Cardiac muscle cell (in vitro differentiated cells and primary cell): ENCODE measurements around the gene CARS2. TPM values are rescaled to one million over a fixed set of nuclear protein-coding genes. Genes with fewer than 3 reads are reported as not detected.
"Not testable (repeated sequence)": the region's sequence is repeated elsewhere in the genome, so short reads cannot be mapped to it uniquely, and the experiment has no call there.

Experiments used
- DNase-seq, 2 donors: peaks; one replicate each; pipeline versions ENCODE4 v3.0.0 to v3.0.0-alpha.2; 2010 to 2017; ENCODE audit warnings: low read depth in 1 of 2, low spot score in 1 of 2
- H3K27ac ChIP-seq: fragments of 200-600 bp; sonication (generic); 2 replicates; pipeline ENCODE4 v1.5.1; 2016
- H3K27me3 ChIP-seq: fragments of 200-600 bp; sonication (generic); 2 replicates; pipeline ENCODE4 v1.6.0; 2016; ENCODE audit warnings: control low read depth
- H3K36me3 ChIP-seq: fragments of 200-600 bp; sonication (generic); 2 replicates; pipeline ENCODE4 v1.5.1; 2016; ENCODE audit warnings: control low read depth
- H3K4me1 ChIP-seq: fragments of 200-600 bp; sonication (generic); 2 replicates; pipeline ENCODE4 v1.8.1; 2017; ENCODE audit warnings: low read depth, mild to moderate bottlenecking, mixed run types
- H3K4me3 ChIP-seq: fragments of 200-600 bp; sonication (generic); 2 replicates; pipeline ENCODE4 v1.5.1; 2016; ENCODE audit warnings: mild to moderate bottlenecking
- H3K9me3 ChIP-seq: fragments of 200-600 bp; sonication (generic); 2 replicates; pipeline ENCODE4 v1.5.1; 2017; ENCODE audit warnings: low read depth, mild to moderate bottlenecking, control low read depth
- polyA plus RNA-seq: library from polyadenylated mRNA; unstranded; fragments of >200 nt; fragmentation: Nextera tagmentation; extraction: Ambion mirVana; gene quantifications from 2 replicates; pipeline ENCODE4 v1.2.1, GENCODE V29; 2016
- total RNA-seq: library from RNA; depleted of rRNA; stranded (reverse); fragments of >200 nt; gene quantifications from 2 replicates; pipeline ENCODE4 v1.2.3, GENCODE V29; 2016
- TF ChIP-seq, protein P1 (sequence below): IDR thresholded peaks from 2 replicates; pipeline ENCODE4 v1.5.1; 2012; ENCODE audit warnings: low read depth, mild to moderate bottlenecking, low read length

The CARS2 gene
- total and polyA plus RNA-seq, 2 experiments from 2014 or later = 58.2 to 94.6 TPM

GRCh38 chr13:110702591-110703526 lies 3.1 kb downstream of the CARS2 start:
- peak; percentile 15 to 18 for DNase-seq
- Histone ChIP-seq H3K27ac (peak overlapping the region; percentile 20), H3K36me3 (peaks cover 9% of the 10 kb centered on the region), H3K27me3 (no peaks in the 10 kb centered on the region), H3K4me3 (no peak overlapping the region), H3K9me3 (no peaks in the 10 kb centered on the region), H3K4me1 (peaks cover 8% of the 10 kb centered on the region)
- TF ChIP-seq, protein P1, sequence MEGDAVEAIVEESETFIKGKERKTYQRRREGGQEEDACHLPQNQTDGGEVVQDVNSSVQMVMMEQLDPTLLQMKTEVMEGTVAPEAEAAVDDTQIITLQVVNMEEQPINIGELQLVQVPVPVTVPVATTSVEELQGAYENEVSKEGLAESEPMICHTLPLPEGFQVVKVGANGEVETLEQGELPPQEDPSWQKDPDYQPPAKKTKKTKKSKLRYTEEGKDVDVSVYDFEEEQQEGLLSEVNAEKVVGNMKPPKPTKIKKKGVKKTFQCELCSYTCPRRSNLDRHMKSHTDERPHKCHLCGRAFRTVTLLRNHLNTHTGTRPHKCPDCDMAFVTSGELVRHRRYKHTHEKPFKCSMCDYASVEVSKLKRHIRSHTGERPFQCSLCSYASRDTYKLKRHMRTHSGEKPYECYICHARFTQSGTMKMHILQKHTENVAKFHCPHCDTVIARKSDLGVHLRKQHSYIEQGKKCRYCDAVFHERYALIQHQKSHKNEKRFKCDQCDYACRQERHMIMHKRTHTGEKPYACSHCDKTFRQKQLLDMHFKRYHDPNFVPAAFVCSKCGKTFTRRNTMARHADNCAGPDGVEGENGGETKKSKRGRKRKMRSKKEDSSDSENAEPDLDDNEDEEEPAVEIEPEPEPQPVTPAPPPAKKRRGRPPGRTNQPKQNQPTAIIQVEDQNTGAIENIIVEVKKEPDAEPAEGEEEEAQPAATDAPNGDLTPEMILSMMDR = no peak

DNA sequence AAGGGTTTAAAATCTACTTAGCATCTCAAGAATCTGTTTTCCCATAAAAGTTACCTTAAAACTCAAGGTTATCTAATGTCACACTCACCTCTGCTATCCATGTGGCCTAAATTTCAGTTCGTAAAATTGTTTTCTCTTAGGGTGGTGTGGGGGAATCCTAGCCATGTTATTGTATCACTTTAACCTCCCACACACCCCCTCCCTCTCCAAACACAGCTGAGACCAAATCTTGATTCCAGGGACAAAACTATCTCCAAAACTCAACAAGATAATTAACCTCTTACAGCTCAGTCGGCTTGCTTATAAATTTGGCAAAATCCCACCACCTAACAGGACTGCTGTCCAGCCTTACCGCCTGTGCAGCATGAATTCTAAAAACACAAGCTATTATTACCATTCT lies 3.8 kb downstream of the CARS2 start:
- no peaks in the 10 kb centered on the region for H3K9me3 ChIP-seq
- TF ChIP-seq, protein P1 = no peak
- no peak for DNase-seq
- H3K4me3 ChIP-seq = no peak overlapping the region
- H3K36me3 ChIP-seq = peaks cover 14% of the 10 kb centered on the region
- H3K27ac ChIP-seq = no peak overlapping the region
- peaks cover 8% of the 10 kb centered on the region for H3K4me1 ChIP-seq
- H3K27me3 ChIP-seq = no peaks in the 10 kb centered on the region

DNA sequence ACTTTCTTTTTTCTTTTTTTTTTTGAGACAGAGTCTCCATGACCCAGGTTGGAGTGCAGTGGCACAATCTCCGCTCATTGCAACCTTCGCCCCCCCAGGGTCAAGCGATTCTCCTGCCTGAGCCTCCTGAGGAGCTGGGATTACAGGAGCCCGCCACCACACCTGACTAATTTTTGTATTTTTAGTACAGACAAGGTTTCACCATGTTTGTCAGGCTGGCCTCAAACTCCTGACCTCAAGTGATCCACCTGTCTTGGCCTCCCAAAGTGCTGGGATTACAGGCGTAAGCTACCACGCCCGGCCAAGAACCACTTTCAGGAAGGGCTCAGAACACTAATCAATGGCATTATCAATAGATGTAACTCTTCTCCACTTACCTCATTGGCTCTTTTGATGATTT lies 4.9 kb downstream of the CARS2 start:
- H3K36me3 ChIP-seq = peaks cover 14% of the 10 kb centered on the region
- H3K9me3 ChIP-seq, DNase-seq, H3K4me3 ChIP-seq, H3K4me1 ChIP-seq, H3K27ac ChIP-seq, H3K27me3 ChIP-seq: not testable (repeated sequence)

- Histone ChIP-seq H3K27ac (no peak overlapping the region), H3K27me3 (no peaks in the 10 kb centered on the region), H3K9me3 (no peaks in the 10 kb centered on the region), H3K4me1 (peaks cover 8% of the 10 kb centered on the region), H3K4me3 (no peak overlapping the region), H3K36me3 (peaks cover 14% of the 10 kb centered on the region)
- TF ChIP-seq, protein P1 = no peak
- no peak for DNase-seq
Measured at GRCh38 chr13:110700641-110701040, 5.3 kb downstream of the CARS2 start.

- Histone ChIP-seq H3K27me3 (no peaks in the 10 kb centered on the region), H3K4me3 (no peak overlapping the region), H3K36me3 (peaks cover 14% of the 10 kb centered on the region), H3K4me1 (peaks cover 6% of the 10 kb centered on the region), H3K27ac (no peak overlapping the region), H3K9me3 (no peaks in the 10 kb centered on the region)
- TF ChIP-seq, protein P1 = no peak
- DNase-seq = no peak
Measured at GRCh38 chr13:110700186-110700585, 5.7 kb downstream of the CARS2 start.
